D721Med (cell line): ENCODE measurements around the gene KCNAB1.
A peak's percentile ranks its signal among the peaks of the same experiment; 100 is the strongest.

Experiments
- DNase-seq: peaks from one replicate; pipeline ENCODE4 v3.0.0; 2011; ENCODE audit warnings: low spot score; ENCODE audit not compliant: insufficient read length
- FAIRE-seq: peaks from 2 replicates; lab custom pipeline; 2011; peaks lifted over from hg19 to GRCh38; lab: Jason Lieb, UNC
- CTCF ChIP-seq: IDR thresholded peaks from 2 replicates; pipeline ENCODE4 v1.5.1; 2012; ENCODE audit warnings: mild to moderate bottlenecking, control low read depth; ENCODE audit not compliant: insufficient read depth; ENCODE audit errors: missing control alignments

Gene KCNAB1

GRCh38 chr3:156151824-156152428 lies 31.5 kb downstream of the KCNAB1 start:
- no peak for FAIRE-seq
- DNase-seq = no peak
- TF ChIP-seq CTCF = peak; percentile 90

- FAIRE-seq = no peak
- no peak for TF ChIP-seq CTCF
- DNase-seq = no peak
Measured at GRCh38 chr3:156158656-156159295, 38.4 kb downstream of the KCNAB1 start.

- no peak for TF ChIP-seq CTCF
- FAIRE-seq = no peak
- no peak for DNase-seq
Measured at GRCh38 chr3:156160647-156161046, 40.3 kb downstream of the KCNAB1 start.

GRCh38 chr3:156161172-156161571 lies 40.8 kb downstream of the KCNAB1 start:
- TF ChIP-seq CTCF = no peak
- FAIRE-seq (no peak), DNase-seq (no peak)

GRCh38 chr3:156163848-156164247 lies 43.5 kb downstream of the KCNAB1 start:
- no peak for TF ChIP-seq CTCF
- no peak for FAIRE-seq
- no peak for DNase-seq

GRCh38 chr3:156166808-156167207 lies 46.4 kb downstream of the KCNAB1 start:
- no peak for DNase-seq
- no peak for FAIRE-seq
- no peak for TF ChIP-seq CTCF

GRCh38 chr3:156170571-156170970 lies 50.2 kb downstream of the KCNAB1 start:
- TF ChIP-seq CTCF = no peak
- FAIRE-seq (no peak), DNase-seq (no peak)
